GM21381 (cell line): Measurements from ENCODE around the gene C1orf94.
"Not testable (repeated sequence)": the region's sequence is repeated elsewhere in the genome, so short reads cannot be mapped to it uniquely, and the experiment has no call there.

Source experiments
- ATAC-seq: cut with Tn5 transposase; IDR thresholded peaks from one replicate; pipeline ENCODE4 v1.9.1; 2021; ENCODE audit warnings: mild to moderate bottlenecking, moderate library complexity; ENCODE audit not compliant: unreplicated experiment

C1orf94 gene

DNA sequence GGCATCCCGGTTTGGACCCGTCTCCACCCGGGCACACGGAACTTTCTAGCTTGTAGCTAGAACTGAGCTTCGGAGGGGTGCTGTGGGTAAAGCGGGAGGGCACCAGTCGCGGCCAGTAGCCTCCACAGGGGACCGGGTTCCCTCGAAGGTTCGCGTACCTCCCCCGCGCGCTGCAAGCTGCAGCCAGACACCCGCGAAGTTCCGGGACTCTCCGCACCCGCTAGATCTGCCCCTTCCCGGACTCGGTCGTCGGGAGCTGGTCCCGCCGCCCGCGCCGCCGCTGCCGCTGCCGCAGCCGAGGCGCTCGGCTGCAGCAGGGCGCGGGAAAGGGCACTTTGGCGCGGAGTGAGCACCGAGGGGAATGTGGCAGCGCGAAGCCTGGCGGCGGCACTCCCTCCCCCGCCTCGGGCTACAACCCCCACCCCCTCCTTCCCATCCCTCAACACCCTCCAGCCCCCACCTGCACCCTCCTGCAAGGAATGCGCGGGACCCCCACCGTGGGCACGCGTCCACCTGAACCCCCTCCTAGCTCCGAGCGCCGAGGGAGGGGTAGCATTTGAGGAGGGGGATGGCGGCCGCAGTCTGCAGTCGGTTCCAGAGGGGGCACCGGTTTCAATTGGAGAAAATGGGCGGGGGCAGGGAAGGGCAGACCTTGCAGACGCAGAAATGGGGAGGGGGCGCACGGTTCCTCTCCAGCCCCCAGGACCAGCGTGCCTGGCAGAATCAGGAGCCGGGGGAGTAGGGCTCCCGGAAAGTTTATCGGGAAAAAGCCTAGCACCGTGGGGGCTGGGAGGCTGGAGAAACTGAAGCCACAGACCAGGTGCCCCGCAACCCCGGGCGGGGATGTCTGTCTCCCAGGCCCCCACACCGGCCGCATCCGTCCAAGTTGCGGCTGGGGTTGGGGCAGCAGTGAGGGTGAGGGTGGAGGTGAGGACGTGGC, 12.6 kb upstream of the C1orf94 start:
- ATAC-seq = no peak

DNA sequence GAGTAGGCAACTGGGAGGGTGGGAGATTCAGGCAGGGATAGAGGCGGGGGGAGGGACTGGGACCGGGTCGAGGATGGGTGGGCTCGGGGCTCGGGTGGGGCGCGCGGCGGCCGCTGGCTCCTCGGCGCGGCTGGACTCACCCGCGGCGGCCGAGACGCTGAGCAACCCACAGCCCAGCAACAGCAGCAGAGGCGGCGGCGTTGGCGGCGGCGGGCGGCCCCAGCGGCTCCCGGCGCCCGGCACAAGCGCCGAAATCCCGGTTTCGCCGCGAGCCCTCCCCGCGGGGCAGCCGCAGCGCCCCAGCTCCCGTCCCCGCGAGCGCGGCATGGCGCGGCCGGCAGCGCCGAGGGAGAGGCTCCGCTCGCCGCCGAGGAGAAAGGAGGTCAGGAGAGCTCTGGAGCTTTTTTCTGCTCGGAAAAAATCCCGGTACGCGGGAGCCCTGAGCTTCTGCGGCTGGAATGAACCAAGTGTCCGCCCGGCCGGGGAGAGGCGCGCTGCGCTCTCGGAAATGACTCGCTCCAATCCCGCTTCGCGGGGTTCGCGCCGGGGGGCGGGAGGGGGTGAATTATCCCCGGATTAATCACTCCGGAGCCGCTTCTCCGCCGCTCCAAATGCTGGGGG, 11.8 kb upstream of the C1orf94 start, which contains the start of gene CSMD2:
TSS of gene CSMD2 (minus strand) at position 460 of the 621 bp plus-strand sequence. CDS start at position 327, 133 bp downstream.
- ATAC-seq = no peak

DNA sequence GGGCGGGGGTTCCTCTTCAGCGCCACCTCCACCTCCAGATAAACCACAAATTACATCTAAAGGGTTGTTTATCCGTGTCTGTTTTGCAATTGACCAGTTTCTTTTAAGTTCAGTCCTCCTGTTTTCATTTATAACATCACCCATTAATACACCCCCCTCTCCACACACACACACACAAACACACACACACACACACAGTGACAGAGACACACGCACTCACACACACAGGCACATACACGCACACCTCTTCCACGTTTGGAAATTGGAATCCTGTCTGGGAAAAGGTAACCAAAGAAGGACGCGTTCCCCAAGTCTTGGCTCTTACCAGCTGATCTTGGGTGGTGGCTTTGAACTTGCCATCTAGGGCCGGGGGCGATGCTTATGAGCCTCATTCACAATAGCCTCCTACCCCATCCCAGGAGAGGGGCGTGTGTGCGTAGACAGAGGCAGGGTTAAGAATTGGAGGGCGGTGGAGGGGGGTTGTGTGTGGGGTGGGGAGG, 11.2 kb upstream of the C1orf94 start:
- no peak for ATAC-seq

GRCh38 chr1:34166191-34166624, 10.5 kb upstream of the C1orf94 start:
- ATAC-seq = no peak

- ATAC-seq = no peak
Observed at GRCh38 chr1:34166625-34167361, 9.9 kb upstream of the C1orf94 start.

- no peak for ATAC-seq
Observed at GRCh38 chr1:34167389-34167788, 9.3 kb upstream of the C1orf94 start.

GRCh38 chr1:34175744-34176143, 963 bp upstream of the C1orf94 start:
- no peak for ATAC-seq

GRCh38 chr1:34178072-34178471, 1.4 kb downstream of the C1orf94 start:
- no peak for ATAC-seq

DNA sequence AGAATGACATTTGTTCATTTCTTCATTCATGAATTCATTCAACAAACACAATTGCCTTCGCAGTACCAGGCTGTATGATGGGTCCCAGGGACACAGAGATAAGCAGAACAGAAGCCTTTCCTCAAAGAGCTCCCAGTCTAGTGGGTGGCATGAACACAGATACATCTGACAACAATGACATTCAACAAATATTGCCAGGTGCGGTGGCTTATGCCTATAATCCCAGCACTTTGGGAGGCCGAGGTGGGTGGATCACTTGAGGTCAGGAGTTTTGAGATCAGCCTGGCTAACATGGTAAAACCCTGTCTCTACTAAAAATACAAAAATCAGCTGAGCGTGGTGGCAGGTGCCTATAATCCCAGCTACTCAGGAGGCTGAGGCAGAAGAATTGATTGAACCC, 6.7 kb downstream of the C1orf94 start:
- not testable (repeated sequence) for ATAC-seq

- no peak for ATAC-seq
Observed at GRCh38 chr1:34186741-34187494, 10.2 kb downstream of the C1orf94 start.

DNA sequence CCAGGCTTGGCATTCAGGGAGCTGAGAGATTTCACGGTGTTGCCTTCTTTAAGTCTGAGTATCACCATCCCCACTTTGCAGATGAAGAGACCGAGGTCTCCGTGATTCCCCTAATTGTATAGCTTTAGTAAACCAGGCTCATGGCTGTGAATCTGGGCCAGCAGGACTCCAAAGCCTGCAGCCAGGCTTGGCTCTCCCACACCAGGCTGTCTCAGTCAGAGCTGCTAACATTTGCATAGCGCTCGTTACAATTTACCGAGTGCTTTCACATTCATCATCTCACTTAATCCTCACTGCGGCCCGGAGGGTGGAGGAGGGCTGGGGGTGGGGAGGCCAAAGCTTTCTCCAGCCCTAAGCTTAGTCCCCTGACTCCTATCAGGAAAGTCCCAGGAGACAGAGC, 11.7 kb downstream of the C1orf94 start:
- ATAC-seq = no peak

DNA sequence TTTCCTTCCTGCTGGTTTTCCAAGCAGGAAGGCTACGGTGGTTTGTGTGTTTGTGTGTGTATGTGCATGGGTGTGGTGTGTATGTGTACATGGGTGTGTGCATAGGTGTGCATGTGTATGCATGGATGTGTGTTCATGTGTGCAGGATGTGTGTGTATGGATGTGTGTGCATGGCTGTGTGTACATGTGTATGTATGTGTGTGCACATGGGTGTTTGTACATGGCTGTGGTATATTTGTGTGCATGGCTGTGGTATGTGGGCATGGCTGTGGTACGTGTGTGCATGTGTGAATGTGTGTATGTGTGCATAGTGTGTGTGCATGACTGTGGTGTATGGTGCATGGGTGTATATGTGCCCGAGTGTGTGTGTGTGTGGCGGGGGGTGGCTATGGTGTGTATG, 12.3 kb downstream of the C1orf94 start:
- no peak for ATAC-seq

DNA sequence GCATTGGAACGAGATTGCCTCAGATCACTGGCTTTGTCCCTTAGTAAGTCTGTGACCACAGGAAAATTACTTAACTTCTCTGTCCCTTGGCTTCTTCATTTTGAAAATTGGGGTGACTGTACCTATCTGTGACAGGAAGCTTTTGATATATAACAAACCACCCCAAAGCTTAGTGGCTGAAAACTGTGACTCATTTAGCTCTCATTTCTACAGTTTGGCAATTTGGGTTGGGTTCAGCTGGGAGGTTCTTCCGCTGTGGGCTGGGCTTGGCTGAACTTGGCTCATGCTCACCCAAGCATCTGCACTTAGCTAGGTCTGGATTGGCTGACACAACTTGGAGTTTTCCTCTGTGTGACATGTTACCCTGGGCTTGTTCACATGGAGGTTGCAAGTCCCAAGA, 14.0 kb downstream of the C1orf94 start:
- no peak for ATAC-seq

GRCh38 chr1:34192621-34193020, 15.9 kb downstream of the C1orf94 start:
- ATAC-seq = no peak

DNA sequence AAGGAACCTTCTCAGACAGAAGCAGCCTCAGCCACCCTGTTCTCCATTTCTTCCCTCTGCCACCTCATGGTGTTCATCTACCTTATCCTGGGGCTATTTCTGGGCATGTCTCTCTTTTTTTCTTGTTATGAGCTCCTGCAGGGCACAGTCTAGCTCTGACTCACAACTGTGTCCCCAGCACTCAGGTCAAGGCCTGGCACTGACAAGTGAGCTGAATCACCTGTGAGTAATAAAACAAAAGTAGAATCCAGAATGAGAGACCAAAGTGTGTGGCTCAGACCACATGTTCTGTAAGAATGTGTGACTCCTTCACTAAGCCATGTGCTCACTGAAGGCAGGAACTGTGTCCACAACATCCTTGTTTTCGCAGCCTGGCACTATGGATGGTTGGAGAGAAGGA, 23.2 kb downstream of the C1orf94 start:
- ATAC-seq = no peak

GRCh38 chr1:34212673-34213072, 36.0 kb downstream of the C1orf94 start:
- no peak for ATAC-seq

DNA sequence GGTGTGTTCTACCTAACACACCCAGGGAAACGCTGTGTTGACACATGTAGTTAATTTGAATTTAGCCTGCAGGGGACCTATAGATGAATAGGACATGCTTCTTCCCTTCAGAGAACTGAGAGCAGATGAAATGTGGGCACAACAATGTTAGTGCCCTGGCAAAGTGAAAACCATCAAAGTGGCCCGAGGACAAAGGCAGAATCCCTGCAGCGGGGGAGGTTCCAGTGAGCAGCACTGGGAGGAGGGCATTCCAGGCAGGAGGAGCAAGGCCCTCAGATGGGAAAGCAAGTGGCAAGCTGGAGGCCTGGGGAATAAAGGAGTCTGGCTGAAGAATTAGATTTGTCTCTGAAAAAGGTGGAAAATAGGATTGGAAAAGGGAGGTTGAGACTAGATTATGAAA, 37.2 kb downstream of the C1orf94 start:
- ATAC-seq = no peak

DNA sequence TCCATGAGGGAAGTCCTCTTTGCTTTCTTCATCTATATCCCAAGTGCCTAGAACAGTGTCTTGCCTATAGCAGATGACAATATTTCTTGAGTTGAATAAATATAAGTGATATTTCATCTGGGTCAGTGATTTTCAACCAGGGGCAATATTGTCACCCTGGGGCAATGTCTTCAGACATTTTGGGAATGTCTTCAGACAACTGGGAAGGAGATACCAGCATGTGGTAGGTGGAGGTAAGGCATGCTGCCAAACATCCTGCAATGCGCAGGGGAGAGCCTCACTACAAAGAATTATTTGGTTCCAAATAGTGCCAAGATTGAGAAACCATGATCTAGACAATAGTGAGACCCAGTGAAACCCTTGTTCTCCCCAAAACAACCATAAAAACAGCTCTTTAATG, 54.7 kb downstream of the C1orf94 start:
- ATAC-seq = no peak

GRCh38 chr1:34235594-34235993, 58.9 kb downstream of the C1orf94 start:
- no peak for ATAC-seq

- ATAC-seq = no peak
Observed at GRCh38 chr1:34236089-34236488, 59.4 kb downstream of the C1orf94 start.
